ENCODE measurements around the gene GRIA1.

DNA sequence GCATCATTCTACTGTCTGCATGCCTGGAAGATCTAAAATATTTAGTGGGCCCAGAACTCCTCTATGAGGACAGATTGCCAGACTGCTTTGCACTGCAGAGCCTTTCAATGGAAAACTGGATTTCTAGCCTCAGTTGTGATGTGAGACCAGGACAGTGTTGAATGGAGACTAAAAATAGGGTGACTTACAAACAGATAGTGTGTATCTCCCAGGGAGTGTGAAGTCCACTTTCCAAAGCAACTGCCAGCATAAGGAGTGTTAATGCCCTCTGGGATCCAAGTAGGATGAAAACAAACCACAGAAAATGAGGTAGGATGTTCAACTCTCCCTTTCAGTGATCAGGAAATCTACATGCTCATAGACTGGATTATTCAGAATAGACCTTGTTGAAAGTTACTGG lies 119.5 kb downstream of the GRIA1 start:
- no peak for TF ChIP-seq POLR2A (IDR thresholded peaks at IDR 0.05)
- TF ChIP-seq, protein P1, sequence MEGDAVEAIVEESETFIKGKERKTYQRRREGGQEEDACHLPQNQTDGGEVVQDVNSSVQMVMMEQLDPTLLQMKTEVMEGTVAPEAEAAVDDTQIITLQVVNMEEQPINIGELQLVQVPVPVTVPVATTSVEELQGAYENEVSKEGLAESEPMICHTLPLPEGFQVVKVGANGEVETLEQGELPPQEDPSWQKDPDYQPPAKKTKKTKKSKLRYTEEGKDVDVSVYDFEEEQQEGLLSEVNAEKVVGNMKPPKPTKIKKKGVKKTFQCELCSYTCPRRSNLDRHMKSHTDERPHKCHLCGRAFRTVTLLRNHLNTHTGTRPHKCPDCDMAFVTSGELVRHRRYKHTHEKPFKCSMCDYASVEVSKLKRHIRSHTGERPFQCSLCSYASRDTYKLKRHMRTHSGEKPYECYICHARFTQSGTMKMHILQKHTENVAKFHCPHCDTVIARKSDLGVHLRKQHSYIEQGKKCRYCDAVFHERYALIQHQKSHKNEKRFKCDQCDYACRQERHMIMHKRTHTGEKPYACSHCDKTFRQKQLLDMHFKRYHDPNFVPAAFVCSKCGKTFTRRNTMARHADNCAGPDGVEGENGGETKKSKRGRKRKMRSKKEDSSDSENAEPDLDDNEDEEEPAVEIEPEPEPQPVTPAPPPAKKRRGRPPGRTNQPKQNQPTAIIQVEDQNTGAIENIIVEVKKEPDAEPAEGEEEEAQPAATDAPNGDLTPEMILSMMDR (IDR thresholded peaks at IDR 0.05): no peak
- TF ChIP-seq POLR2AphosphoS5 (IDR thresholded peaks at IDR 0.05): no peak
- TF ChIP-seq EP300 (IDR thresholded peaks at IDR 0.05; ENCODE audit: low read depth): no peak

All from transverse colon (tissue), 4 donors.